T-helper 17 cell (primary cell): ENCODE results near the gene CNKSR3. TPM values are rescaled to one million over a fixed set of nuclear protein-coding genes. Genes with fewer than 3 reads are reported as not detected.

ENCODE experiments used
- ATAC-seq: fragments of 150-1000 bp; cut with Tn5 transposase; 2 replicates; pipeline ENCODE4 v1.10.0; 2021; ENCODE audit warnings: mild to moderate bottlenecking, moderate library complexity
- DNase-seq, 3 donors: peaks; one replicate each; pipeline versions ENCODE4 v3.0.0 to v3.0.0-alpha.2; 2020 to 2021
- H3K9me3 ChIP-seq: one replicate; pipeline ENCODE4 v1.7.0; 2013; ENCODE audit warnings: low read length, mild to moderate bottlenecking; ENCODE audit not compliant: control insufficient read depth, poor library complexity, severe bottlenecking
- H3K27ac Mint-ChIP-seq: one replicate; pipeline ENCODE4 v1.8.0; 2022; ENCODE audit warnings: mild to moderate bottlenecking, moderate library complexity, mixed read lengths
- H3K27me3 Mint-ChIP-seq: one replicate; pipeline ENCODE4 v1.8.0; 2022; ENCODE audit warnings: mixed read lengths
- H3K36me3 Mint-ChIP-seq: one replicate; pipeline ENCODE4 v1.8.0; 2022; ENCODE audit warnings: low read depth, mixed read lengths
- H3K4me1 Mint-ChIP-seq: one replicate; pipeline ENCODE4 v1.8.0; 2022; ENCODE audit warnings: mild to moderate bottlenecking, mixed read lengths
- H3K4me3 Mint-ChIP-seq: one replicate; pipeline ENCODE4 v1.8.0; 2022; ENCODE audit warnings: mild to moderate bottlenecking, moderate library complexity, mixed read lengths
- total RNA-seq, 4 donors: library from RNA in 2 of 4; stranded (reverse) in 2 of 4; gene quantifications; one replicate each; pipeline ENCODE4 v1.2.3 and lab custom pipeline; 2022 to 2026

Gene CNKSR3
- total RNA-seq, 2 donors from 2014 or later: not detected

- H3K36me3 Mint-ChIP-seq: no peaks in the 10 kb centered on the region
- no peaks in the 10 kb centered on the region for H3K9me3 ChIP-seq
- no peak for ATAC-seq
- peaks cover 46% of the 10 kb centered on the region for H3K27me3 Mint-ChIP-seq
- no peak overlapping the region for H3K4me3 Mint-ChIP-seq
- DNase-seq: no peak
- no peaks in the 10 kb centered on the region for H3K4me1 Mint-ChIP-seq
- H3K27ac Mint-ChIP-seq: no peak overlapping the region
Observed at GRCh38 chr6:154438882-154439415, 71.5 kb downstream of the CNKSR3 start.

GRCh38 chr6:154435400-154435945 lies 75.0 kb downstream of the CNKSR3 start:
- no peaks in the 10 kb centered on the region for H3K36me3 Mint-ChIP-seq
- no peak overlapping the region for H3K4me3 Mint-ChIP-seq
- no peak for ATAC-seq
- peaks cover 28% of the 10 kb centered on the region for H3K27me3 Mint-ChIP-seq
- no peak for DNase-seq
- H3K27ac Mint-ChIP-seq: no peak overlapping the region
- H3K4me1 Mint-ChIP-seq: no peaks in the 10 kb centered on the region
- H3K9me3 ChIP-seq: no peaks in the 10 kb centered on the region

DNA sequence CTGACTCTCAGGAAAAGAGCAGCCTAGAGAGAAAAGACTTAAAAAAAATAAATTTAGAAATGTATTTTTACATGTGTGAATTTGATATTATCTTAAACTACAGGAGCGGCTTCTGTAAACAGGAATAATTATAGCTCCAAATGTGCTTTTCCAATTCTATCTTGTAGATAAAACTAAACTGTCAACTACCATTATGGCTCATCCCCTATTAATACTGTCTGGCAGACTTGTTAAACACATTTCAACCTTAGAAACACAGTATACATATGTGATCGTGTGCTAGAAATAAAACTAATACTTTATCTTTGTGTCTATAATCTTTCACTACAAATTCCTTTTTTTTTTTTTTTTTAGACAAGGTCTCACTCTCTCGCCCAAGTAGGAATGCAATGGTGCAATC lies 75.8 kb downstream of the CNKSR3 start:
- ATAC-seq (no peak), DNase-seq (no peak)
- Mint-ChIP-seq H3K27me3 (peaks cover 22% of the 10 kb centered on the region), H3K27ac (no peak overlapping the region), H3K36me3 (no peaks in the 10 kb centered on the region), H3K4me3 (no peak overlapping the region), H3K4me1 (no peaks in the 10 kb centered on the region)
- no peaks in the 10 kb centered on the region for H3K9me3 ChIP-seq

DNA sequence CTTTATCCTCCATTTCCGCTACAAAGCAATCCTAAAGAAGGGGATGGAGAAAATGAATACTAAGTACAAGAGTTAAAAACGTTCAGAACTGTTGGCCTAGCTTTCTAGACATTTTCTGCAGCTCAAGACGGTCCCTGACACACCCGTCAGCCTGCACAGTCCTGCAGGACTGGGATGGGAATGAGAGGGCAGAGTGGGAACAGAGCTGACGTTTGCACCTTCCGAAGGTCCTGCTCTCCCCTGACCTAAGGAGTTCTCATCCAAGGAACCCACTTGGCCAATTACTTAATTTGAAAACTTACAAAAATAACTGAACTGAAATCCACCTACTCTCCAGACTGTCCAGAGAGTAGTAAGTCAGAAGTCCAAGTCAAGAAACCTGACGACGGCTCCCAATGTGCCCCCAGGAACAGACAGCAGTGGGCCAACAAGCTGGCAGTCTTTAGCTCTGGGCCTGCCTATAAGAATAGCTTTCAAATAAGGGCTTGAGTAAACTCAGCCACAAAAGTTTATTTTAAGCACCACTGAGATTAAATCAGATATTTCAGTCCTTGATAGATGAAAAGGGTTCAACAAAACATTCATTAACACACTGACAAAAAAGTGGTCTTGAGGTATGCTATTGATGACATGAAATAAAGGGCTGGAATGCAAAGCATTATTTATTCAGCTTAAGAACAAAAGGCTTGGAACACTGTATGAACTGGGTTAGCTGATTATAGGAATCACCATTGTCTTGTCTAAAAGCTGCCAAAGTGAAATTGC lies 76.8 kb downstream of the CNKSR3 start:
- Mint-ChIP-seq H3K27me3 (peaks cover 18% of the 10 kb centered on the region), H3K27ac (no peak overlapping the region), H3K4me1 (no peaks in the 10 kb centered on the region), H3K36me3 (no peaks in the 10 kb centered on the region), H3K4me3 (no peak overlapping the region)
- H3K9me3 ChIP-seq: no peaks in the 10 kb centered on the region
- DNase-seq (no peak), ATAC-seq (no peak)

GRCh38 chr6:154432533-154433476 lies 77.7 kb downstream of the CNKSR3 start:
- no peaks in the 10 kb centered on the region for H3K9me3 ChIP-seq
- Mint-ChIP-seq H3K27me3 (peaks cover 14% of the 10 kb centered on the region), H3K27ac (no peak overlapping the region), H3K4me1 (no peaks in the 10 kb centered on the region), H3K36me3 (no peaks in the 10 kb centered on the region), H3K4me3 (no peak overlapping the region)
- DNase-seq: no peak
- ATAC-seq: no peak

- ATAC-seq: no peak
- no peak for DNase-seq
- Mint-ChIP-seq H3K4me1 (no peaks in the 10 kb centered on the region), H3K4me3 (no peak overlapping the region), H3K27ac (no peak overlapping the region), H3K27me3 (peaks cover 15% of the 10 kb centered on the region), H3K36me3 (no peaks in the 10 kb centered on the region)
- H3K9me3 ChIP-seq: no peaks in the 10 kb centered on the region
Observed at GRCh38 chr6:154430481-154430919, 80.0 kb downstream of the CNKSR3 start.

DNA sequence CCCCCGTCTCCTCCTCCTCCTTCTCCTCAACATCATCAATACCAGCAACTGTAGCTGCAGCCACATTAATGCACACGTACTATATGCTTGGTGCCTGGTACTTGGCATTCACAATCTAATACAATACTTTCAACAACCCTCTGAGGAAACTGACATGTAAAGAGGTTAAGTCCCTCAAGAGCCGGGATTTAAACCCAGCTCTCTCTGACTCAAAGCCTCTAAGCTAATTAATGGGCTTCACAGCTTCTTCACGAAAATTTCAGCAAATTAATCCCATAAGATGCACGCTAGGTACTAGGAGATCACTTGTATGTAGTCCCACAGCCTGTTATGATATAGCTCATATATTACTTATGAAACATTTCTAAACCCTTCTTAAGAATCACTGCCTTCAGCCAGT lies 80.8 kb downstream of the CNKSR3 start:
- Mint-ChIP-seq H3K36me3 (no peaks in the 10 kb centered on the region), H3K4me3 (no peak overlapping the region), H3K4me1 (no peaks in the 10 kb centered on the region), H3K27ac (no peak overlapping the region), H3K27me3 (peaks cover 15% of the 10 kb centered on the region)
- ATAC-seq: no peak
- no peak for DNase-seq
- no peaks in the 10 kb centered on the region for H3K9me3 ChIP-seq

- no peaks in the 10 kb centered on the region for H3K4me1 Mint-ChIP-seq
- no peak overlapping the region for H3K4me3 Mint-ChIP-seq
- H3K9me3 ChIP-seq: no peaks in the 10 kb centered on the region
- H3K36me3 Mint-ChIP-seq: no peaks in the 10 kb centered on the region
- ATAC-seq (no peak), DNase-seq (no peak)
- H3K27ac Mint-ChIP-seq: no peak overlapping the region
- peaks cover 15% of the 10 kb centered on the region for H3K27me3 Mint-ChIP-seq
Observed at GRCh38 chr6:154428897-154429296, 81.6 kb downstream of the CNKSR3 start.

GRCh38 chr6:154427446-154427845 lies 83.0 kb downstream of the CNKSR3 start:
- H3K4me3 Mint-ChIP-seq: no peak overlapping the region
- H3K9me3 ChIP-seq: no peaks in the 10 kb centered on the region
- no peak for DNase-seq
- no peak for ATAC-seq
- peaks cover 15% of the 10 kb centered on the region for H3K27me3 Mint-ChIP-seq
- no peaks in the 10 kb centered on the region for H3K4me1 Mint-ChIP-seq
- no peaks in the 10 kb centered on the region for H3K36me3 Mint-ChIP-seq
- H3K27ac Mint-ChIP-seq: no peak overlapping the region

GRCh38 chr6:154426997-154427396 lies 83.5 kb downstream of the CNKSR3 start:
- Mint-ChIP-seq H3K27me3 (peaks cover 15% of the 10 kb centered on the region), H3K36me3 (no peaks in the 10 kb centered on the region), H3K4me1 (no peaks in the 10 kb centered on the region), H3K4me3 (no peak overlapping the region), H3K27ac (no peak overlapping the region)
- H3K9me3 ChIP-seq: no peaks in the 10 kb centered on the region
- ATAC-seq: no peak
- DNase-seq: no peak

GRCh38 chr6:154425034-154425433 lies 85.5 kb downstream of the CNKSR3 start:
- DNase-seq: no peak
- Mint-ChIP-seq H3K36me3 (no peaks in the 10 kb centered on the region), H3K27ac (no peak overlapping the region), H3K4me3 (no peak overlapping the region), H3K4me1 (no peaks in the 10 kb centered on the region), H3K27me3 (peaks cover 15% of the 10 kb centered on the region)
- H3K9me3 ChIP-seq: no peaks in the 10 kb centered on the region
- no peak for ATAC-seq

DNA sequence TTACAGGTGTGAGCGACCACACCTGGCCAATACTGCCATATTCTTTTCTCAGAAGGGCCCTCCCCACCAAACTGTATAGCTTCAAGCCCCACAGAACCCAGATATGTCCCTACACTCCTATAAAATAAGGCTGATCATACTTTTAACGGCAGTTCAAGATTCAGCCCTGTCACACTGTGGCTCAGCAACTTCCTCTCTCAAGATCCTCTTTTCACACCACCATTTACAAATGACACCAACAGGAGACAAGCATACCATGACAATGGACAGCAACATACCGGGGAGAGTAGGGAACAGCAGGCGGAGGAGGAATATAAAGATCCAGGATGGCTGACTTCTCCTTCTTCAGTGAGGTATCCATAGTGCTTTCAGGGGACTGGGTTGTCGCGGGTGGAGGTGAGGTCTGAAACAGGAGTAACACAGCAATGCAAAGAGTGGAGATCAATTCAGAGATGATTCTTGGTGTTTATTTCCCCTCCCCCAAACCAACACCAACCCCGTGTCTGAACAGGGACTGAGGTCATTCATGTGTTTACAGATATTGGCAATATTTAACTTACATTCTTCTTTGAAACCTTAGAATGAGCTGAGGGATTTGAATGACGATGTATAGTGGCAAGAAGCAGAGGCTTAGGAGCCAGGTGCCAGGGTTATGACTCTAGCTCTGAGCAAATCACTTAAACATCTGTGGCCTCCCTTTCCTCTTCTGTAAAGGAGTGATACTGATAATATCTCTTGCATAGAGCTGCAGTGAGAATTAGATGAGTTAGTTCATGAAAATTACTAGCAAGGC lies 96.3 kb downstream of the CNKSR3 start:
- Mint-ChIP-seq H3K36me3 (no peaks in the 10 kb centered on the region), H3K27me3 (peaks cover 64% of the 10 kb centered on the region), H3K4me1 (no peaks in the 10 kb centered on the region), H3K4me3 (no peak overlapping the region), H3K27ac (no peak overlapping the region)
- DNase-seq (no peak), ATAC-seq (no peak)
- no peaks in the 10 kb centered on the region for H3K9me3 ChIP-seq
